BLaER1 treated with 17β-estradiol and CSF1 and Interleukin-3, amounts not matched to agents 10 nM and 100 nM (cell line): ENCODE measurements around the gene NAALAD2.
"Not testable (repeated sequence)": the region's sequence is repeated elsewhere in the genome, so short reads cannot be mapped to it uniquely, and the experiment has no call there.

ENCODE experiments used
- H3K27ac ChIP-seq, 11 experiments: shearing (Covaris generic); formaldehyde crosslinking; 2 replicates each; pipeline ENCODE4 v1.8.1; 2022
- H3K27me3 ChIP-seq, 11 experiments: shearing (Covaris generic); formaldehyde crosslinking; 2 replicates each; pipeline ENCODE4 v1.8.1; 2022
- H3K36me3 ChIP-seq, 11 experiments: shearing (Covaris generic); formaldehyde crosslinking; 2 replicates each; pipeline ENCODE4 v1.8.1; 2022
- H3K4me1 ChIP-seq, 10 experiments: shearing (Covaris generic); formaldehyde crosslinking; 2 replicates each; pipeline ENCODE4 v1.8.1; 2022
- H3K4me2 ChIP-seq, 11 experiments: shearing (Covaris generic); formaldehyde crosslinking; 2 replicates each; pipeline ENCODE4 v1.8.1; 2022
- H3K4me3 ChIP-seq, 10 experiments: shearing (Covaris generic); formaldehyde crosslinking; 2 replicates each; pipeline ENCODE4 v1.8.1; 2022
- H3K9ac ChIP-seq, 11 experiments: shearing (Covaris generic); formaldehyde crosslinking; 2 replicates each; pipeline ENCODE4 v1.8.1; 2022
- H3K9me3 ChIP-seq, 11 experiments: shearing (Covaris generic); formaldehyde crosslinking; replicated peaks in 1 of 11; 2 replicates each; pipeline ENCODE4 v1.8.1; 2022
- H4K20me1 ChIP-seq, 11 experiments: shearing (Covaris generic); formaldehyde crosslinking; 2 replicates each; pipeline ENCODE4 v1.8.1; 2022
- Cebpa-rat ChIP-seq, 11 experiments: shearing (Covaris generic); IDR thresholded peaks; 2 replicates each; pipeline ENCODE4 v1.8.1; 2022

The NAALAD2 gene

GRCh38 chr11:90134478-90135003 is at the start of gene NAALAD2:
Gene NAALAD2, plus strand, starts transcription at chr11:90134663. Its CDS starts 96 bp downstream, at chr11:90134759.
- no peak within 1 kb of the TSS for H3K9ac ChIP-seq
- H3K27me3 ChIP-seq = no peaks in the 10 kb centered on the region
- H3K4me3 ChIP-seq = no peak within 1 kb of the TSS
- TF ChIP-seq Cebpa-rat (IDR thresholded peaks at IDR 0.05) = no peak
- H4K20me1 ChIP-seq = no peaks in the 10 kb centered on the region
- no peak within 1 kb of the TSS for H3K4me2 ChIP-seq
- H3K4me1 ChIP-seq = peaks cover 0 to 29% (median 0%) of the 10 kb centered on the region in 10 experiments; a peak in 6 of 20 replicates
- no peaks in the 10 kb centered on the region for H3K36me3 ChIP-seq
- H3K9me3 ChIP-seq = peaks cover 0 to 8% (median 7%) of the 10 kb centered on the region in 11 experiments; a peak in 13 of 22 replicates
- H3K27ac ChIP-seq = no peak within 1 kb of the TSS

DNA sequence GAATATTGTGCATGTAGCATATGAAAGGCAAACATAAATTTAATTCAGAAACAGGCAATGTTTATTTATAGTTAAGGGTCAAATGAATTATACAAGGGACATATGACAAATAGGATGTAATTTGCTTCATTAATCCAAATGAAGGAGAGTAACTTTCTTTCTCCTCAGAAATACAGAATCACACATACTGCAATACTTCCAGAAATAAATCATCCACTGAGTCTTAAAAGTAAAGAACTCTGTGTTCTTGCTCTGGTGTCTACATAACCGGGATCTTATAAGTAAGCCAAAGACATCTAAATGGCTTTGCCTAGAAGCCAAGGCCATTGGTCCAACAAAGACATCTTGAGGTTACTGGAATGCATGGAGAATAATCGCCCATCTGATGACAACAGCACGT is 48.8 kb upstream of the NAALAD2 start, which contains the start of gene UBTFL1:
UBTFL1 (plus strand) TSS at position 301 of the 400 bp plus-strand sequence; CDS start at position 301, 0 bp downstream.
- H3K4me1 ChIP-seq = not testable (repeated sequence)

GRCh38 chr11:90088731-90089130 is 45.7 kb upstream of the NAALAD2 start:
- not testable (repeated sequence) for H4K20me1 ChIP-seq, H3K27me3 ChIP-seq, H3K4me1 ChIP-seq, H3K36me3 ChIP-seq, H3K9me3 ChIP-seq, H3K4me2 ChIP-seq, H3K27ac ChIP-seq, H3K4me3 ChIP-seq, H3K9ac ChIP-seq

More for the DNA sequence above, 48.8 kb upstream of the NAALAD2 start, which contains the start of gene UBTFL1:
- H3K9me3 ChIP-seq, H3K9ac ChIP-seq, H3K27me3 ChIP-seq, H3K4me2 ChIP-seq, H3K27ac ChIP-seq, H4K20me1 ChIP-seq, H3K36me3 ChIP-seq, H3K4me3 ChIP-seq: not testable (repeated sequence)

DNA sequence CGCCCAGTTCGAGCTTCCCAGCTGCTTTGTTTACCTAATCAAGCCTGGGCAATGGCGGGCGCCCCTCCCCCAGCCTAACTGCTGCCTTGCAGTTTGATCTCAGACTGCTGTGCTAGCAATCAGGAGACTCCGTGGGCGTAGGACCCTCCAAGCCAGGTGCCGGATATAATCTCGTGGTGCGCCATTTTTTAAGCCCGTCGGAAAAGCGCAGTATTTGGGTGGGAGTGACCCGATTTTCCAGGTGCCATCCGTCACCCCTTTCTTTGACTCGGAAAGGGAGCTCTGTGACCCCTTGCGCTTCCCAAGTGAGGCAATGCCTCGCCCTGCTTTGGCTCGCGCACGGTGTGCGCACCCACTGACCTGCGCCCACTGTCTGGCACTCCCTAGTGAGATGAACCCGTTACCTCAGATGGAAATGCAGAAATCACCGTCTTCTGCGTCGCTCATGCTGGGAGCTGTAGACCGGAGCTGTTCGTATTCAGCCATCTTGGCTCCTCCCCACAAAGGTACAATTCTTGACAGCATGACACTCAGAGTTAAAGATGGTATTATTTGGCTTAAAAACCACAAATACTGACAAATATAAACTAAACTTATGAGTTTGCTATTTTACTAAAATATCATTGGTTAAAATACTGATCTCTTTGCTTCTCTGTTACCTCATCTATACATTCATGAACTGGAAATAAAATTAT is 39.1 kb upstream of the NAALAD2 start:
- peaks cover 0 to 16% (median 8%) of the 10 kb centered on the region in 10 experiments; a peak in 8 of 20 replicates for H3K4me1 ChIP-seq
- not testable (repeated sequence) for H4K20me1 ChIP-seq, H3K36me3 ChIP-seq, H3K4me2 ChIP-seq, H3K9ac ChIP-seq, H3K27me3 ChIP-seq, H3K4me3 ChIP-seq, H3K9me3 ChIP-seq, H3K27ac ChIP-seq

DNA sequence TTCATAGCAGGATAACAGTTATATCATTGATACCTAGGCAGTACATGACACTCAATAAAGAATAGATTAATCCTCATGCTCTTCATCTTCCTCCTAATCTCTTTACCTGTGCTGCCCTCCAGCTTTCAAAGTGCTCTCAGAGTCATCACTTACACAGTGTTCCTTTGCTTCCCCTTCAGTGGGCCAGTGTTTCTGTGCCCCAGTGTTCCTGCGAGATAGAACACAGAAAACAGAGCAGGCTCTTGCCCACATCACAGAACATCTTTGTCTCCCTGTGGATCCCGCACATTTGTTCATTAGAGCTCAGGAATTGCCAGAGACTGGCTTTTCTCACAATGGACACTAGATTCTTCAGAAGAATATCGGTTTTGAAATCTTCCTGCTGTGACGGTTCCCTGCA is 36.2 kb upstream of the NAALAD2 start:
- not testable (repeated sequence) for H3K27me3 ChIP-seq, H3K36me3 ChIP-seq, H3K4me3 ChIP-seq, H3K4me2 ChIP-seq, H4K20me1 ChIP-seq, H3K27ac ChIP-seq, H3K9me3 ChIP-seq, H3K9ac ChIP-seq
- peaks cover 0 to 19% (median 8%) of the 10 kb centered on the region in 10 experiments; a peak in 8 of 20 replicates for H3K4me1 ChIP-seq

DNA sequence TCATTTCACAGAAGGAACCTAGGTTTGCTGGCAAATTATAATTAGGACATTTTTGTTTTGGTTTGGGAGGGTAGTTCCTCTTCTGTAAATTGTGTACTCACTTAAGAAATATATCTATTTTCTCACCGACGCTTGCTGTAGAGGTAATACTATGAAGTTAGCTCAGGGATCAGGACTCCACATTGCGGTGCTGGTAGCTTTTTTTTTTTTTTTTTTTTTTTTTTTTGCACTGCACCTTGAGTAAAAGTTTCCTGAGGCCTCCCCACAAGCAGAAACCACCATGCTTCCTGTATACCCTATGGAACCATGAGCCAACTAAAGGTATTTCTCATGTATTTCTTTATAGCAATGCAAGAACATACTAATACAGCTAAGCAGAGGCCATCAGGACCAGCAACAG is 34.0 kb upstream of the NAALAD2 start:
- no peak for TF ChIP-seq Cebpa-rat (IDR thresholded peaks at IDR 0.05)
- no peaks in the 10 kb centered on the region for H3K36me3 ChIP-seq
- H3K27me3 ChIP-seq = no peaks in the 10 kb centered on the region
- no peak overlapping the region for H3K27ac ChIP-seq
- H3K9ac ChIP-seq = no peak overlapping the region
- H3K4me1 ChIP-seq = peaks cover 0 to 19% (median 8%) of the 10 kb centered on the region in 10 experiments; a peak in 8 of 20 replicates
- H4K20me1 ChIP-seq = no peaks in the 10 kb centered on the region
- no peak overlapping the region for H3K4me2 ChIP-seq
- no peak overlapping the region for H3K4me3 ChIP-seq
- no peaks in the 10 kb centered on the region for H3K9me3 ChIP-seq

DNA sequence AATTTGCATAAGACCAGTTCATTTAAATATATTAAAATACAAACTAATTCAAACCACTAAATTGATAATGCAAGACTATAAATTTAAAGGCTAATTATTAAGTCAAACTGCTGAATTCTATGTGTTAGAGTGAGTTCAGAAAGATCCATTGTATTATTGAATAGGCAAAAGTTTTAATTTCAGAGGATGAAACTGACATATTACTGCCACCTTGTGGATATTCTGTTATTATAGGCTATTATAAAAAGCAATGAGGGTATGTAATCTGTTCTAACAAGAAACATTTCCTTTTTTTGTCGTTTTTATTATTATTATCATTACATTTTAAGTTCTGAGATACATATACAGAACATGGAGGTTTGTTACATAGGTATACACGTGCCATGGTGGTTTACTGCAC is 20.9 kb upstream of the NAALAD2 start:
- no peak for TF ChIP-seq Cebpa-rat (IDR thresholded peaks at IDR 0.05)
- no peaks in the 10 kb centered on the region for H3K9me3 ChIP-seq
- no peaks in the 10 kb centered on the region for H3K36me3 ChIP-seq
- H3K27ac ChIP-seq = no peak overlapping the region
- H3K4me2 ChIP-seq = no peak overlapping the region
- no peaks in the 10 kb centered on the region for H3K27me3 ChIP-seq
- no peaks in the 10 kb centered on the region for H3K4me1 ChIP-seq
- no peak overlapping the region for H3K4me3 ChIP-seq
- no peaks in the 10 kb centered on the region for H4K20me1 ChIP-seq
- H3K9ac ChIP-seq = no peak overlapping the region

GRCh38 chr11:90120191-90120590 is 14.3 kb upstream of the NAALAD2 start:
- peaks cover 0 to 12% (median 0%) of the 10 kb centered on the region in 10 experiments; a peak in 5 of 20 replicates for H3K4me1 ChIP-seq
- H3K4me3 ChIP-seq = no peak overlapping the region
- no peak overlapping the region for H3K27ac ChIP-seq
- no peaks in the 10 kb centered on the region for H3K36me3 ChIP-seq
- H3K9me3 ChIP-seq = no peaks in the 10 kb centered on the region
- TF ChIP-seq Cebpa-rat (IDR thresholded peaks at IDR 0.05) = no peak
- H3K9ac ChIP-seq = no peak overlapping the region
- H3K27me3 ChIP-seq = no peaks in the 10 kb centered on the region
- no peaks in the 10 kb centered on the region for H4K20me1 ChIP-seq
- H3K4me2 ChIP-seq = no peak overlapping the region

DNA sequence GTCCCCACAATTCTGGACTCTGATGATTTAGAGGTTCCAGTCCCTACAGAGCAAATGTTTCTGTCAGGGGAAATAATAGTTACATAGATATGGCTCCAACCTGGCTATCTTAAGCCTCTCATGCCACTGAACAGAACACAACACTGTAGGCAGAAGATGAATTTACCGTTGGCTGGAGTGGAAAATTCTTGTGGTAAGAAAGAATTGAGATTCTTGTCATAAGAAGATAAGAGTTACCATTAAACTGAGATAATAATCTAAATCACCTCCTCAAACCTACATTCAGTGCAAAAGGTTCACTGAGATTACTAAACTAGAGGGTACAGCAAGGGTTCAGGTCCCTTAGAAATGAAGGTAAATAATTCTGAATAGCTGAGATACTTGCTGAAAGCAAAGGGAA is 10.1 kb upstream of the NAALAD2 start:
- TF ChIP-seq Cebpa-rat (IDR thresholded peaks at IDR 0.05) = no peak
- Histone ChIP-seq H3K36me3 (no peaks in the 10 kb centered on the region), H3K4me2 (no peak overlapping the region), H3K27ac (no peak overlapping the region), H3K9me3 (peaks cover 0 to 7% (median 0%) of the 10 kb centered on the region in 11 experiments; a peak in 3 of 22 replicates), H3K4me3 (no peak overlapping the region), H3K27me3 (no peaks in the 10 kb centered on the region), H3K4me1 (peaks cover 0 to 12% (median 0%) of the 10 kb centered on the region in 10 experiments; a peak in 5 of 20 replicates), H3K9ac (no peak overlapping the region), H4K20me1 (no peaks in the 10 kb centered on the region)

DNA sequence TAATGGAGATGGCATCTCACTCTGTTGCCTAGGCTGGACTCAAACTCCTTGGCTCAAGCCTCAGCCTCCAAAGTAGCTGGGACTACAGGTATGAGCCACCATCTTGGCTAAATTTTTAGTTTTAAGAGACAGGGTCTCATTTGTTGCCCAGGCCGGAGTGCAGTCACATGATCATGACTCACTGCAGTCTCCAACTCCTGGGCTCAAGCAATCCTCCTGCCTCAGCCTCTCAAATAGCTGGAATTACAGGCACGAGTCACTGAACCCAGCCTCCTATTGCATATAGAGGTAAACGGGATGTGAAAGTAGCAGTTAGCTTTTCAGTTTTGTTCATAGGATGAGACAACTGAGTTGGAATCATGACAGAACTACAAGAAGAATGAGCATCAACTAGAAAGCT is 9.5 kb upstream of the NAALAD2 start:
- Histone ChIP-seq H3K4me1 (peaks cover 0 to 15% (median 0%) of the 10 kb centered on the region in 10 experiments; a peak in 5 of 20 replicates), H4K20me1 (no peaks in the 10 kb centered on the region), H3K9me3 (peaks cover 0 to 7% (median 0%) of the 10 kb centered on the region in 11 experiments; a peak in 3 of 22 replicates), H3K27me3 (no peaks in the 10 kb centered on the region), H3K9ac (no peak overlapping the region), H3K27ac (no peak overlapping the region), H3K36me3 (no peaks in the 10 kb centered on the region), H3K4me2 (no peak overlapping the region), H3K4me3 (no peak overlapping the region)
- TF ChIP-seq Cebpa-rat (IDR thresholded peaks at IDR 0.05) = no peak
